HG03139 (cell line): ENCODE measurements around the gene ARL15.

Source experiments
- ATAC-seq: cut with Tn5 transposase; IDR thresholded peaks from one replicate; pipeline ENCODE4 v1.9.1; 2021; ENCODE audit not compliant: unreplicated experiment

Gene ARL15

GRCh38 chr5:54288568-54289217, 21.7 kb downstream of the ARL15 start:
- no peak for ATAC-seq

- no peak for ATAC-seq
These were observed 24.7 kb downstream of the ARL15 start for GRCh38 chr5:54285686-54286085.

GRCh38 chr5:54284586-54284985, 25.8 kb downstream of the ARL15 start:
- no peak for ATAC-seq

GRCh38 chr5:54282876-54283275, 27.5 kb downstream of the ARL15 start:
- no peak for ATAC-seq

- ATAC-seq, result no peak
These were observed 28.2 kb downstream of the ARL15 start for GRCh38 chr5:54281960-54282692.

- ATAC-seq, result no peak
These were observed 30.4 kb downstream of the ARL15 start for GRCh38 chr5:54279960-54280359.

GRCh38 chr5:54278979-54279717, 31.2 kb downstream of the ARL15 start:
- ATAC-seq, result no peak

GRCh38 chr5:54278036-54278830, 32.1 kb downstream of the ARL15 start:
- no peak for ATAC-seq

GRCh38 chr5:54276048-54276447, 34.3 kb downstream of the ARL15 start:
- no peak for ATAC-seq

GRCh38 chr5:54275361-54275760, 35.0 kb downstream of the ARL15 start:
- no peak for ATAC-seq

- ATAC-seq, result no peak
These were observed 35.4 kb downstream of the ARL15 start for GRCh38 chr5:54274944-54275343.

GRCh38 chr5:54273715-54274114, 36.7 kb downstream of the ARL15 start:
- ATAC-seq, result no peak

GRCh38 chr5:54272746-54273145, 37.6 kb downstream of the ARL15 start:
- ATAC-seq, result no peak

- ATAC-seq, result no peak
These were observed 40.0 kb downstream of the ARL15 start for GRCh38 chr5:54270326-54270725.

- no peak for ATAC-seq
These were observed 45.8 kb downstream of the ARL15 start for GRCh38 chr5:54264574-54264973.

- no peak for ATAC-seq
These were observed 46.9 kb downstream of the ARL15 start for GRCh38 chr5:54263447-54263846.

GRCh38 chr5:54261596-54261995, 48.8 kb downstream of the ARL15 start:
- no peak for ATAC-seq

GRCh38 chr5:54259981-54260380, 50.4 kb downstream of the ARL15 start:
- no peak for ATAC-seq

GRCh38 chr5:54259090-54259489, 51.3 kb downstream of the ARL15 start:
- ATAC-seq, result no peak

- no peak for ATAC-seq
These were observed 52.8 kb downstream of the ARL15 start for GRCh38 chr5:54257366-54258118.
